ENCODE measurements around the gene EPHA8.

The EPHA8 gene

DNA sequence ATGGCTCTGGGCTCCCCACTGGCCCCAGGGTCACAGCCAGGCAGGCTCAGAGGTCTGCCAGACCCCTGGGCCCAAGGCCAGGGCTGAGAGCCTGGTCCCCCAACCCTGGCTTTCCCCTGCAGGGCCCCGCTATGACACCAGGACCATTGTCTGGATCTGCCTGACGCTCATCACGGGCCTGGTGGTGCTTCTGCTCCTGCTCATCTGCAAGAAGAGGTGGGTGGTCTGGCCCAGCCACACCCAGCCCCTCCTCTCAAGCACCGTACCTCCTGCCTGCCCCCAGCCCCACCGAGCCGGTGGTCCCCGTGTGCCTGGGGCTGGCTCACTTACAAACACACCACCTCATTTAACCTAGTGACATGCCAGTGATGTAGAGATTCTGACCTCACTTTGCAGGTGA lies 31.8 kb downstream of the EPHA8 start:
- DNase-seq, result no peak

DNA sequence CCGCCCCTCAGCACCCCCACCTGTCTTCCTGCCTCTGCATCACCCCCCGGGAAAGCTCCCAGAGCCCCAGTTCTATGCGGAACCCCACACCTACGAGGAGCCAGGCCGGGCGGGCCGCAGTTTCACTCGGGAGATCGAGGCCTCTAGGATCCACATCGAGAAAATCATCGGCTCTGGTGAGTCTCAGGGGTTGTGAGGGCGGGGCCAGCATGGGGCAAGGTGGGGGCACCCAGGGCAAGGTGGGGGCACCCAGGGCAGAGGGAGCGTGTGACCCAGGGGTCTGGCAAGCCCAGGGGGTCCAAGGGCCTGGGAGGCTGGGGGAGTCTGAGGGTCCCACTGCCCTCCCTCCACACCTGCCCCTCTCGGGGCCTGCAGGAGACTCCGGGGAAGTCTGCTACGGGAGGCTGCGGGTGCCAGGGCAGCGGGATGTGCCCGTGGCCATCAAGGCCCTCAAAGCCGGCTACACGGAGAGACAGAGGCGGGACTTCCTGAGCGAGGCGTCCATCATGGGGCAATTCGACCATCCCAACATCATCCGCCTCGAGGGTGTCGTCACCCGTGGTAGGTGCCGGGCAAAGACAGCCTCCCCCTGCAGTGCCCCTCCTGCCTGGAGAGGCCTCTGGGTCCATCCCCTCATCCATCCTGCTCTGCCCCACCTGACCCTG lies 34.1 kb downstream of the EPHA8 start:
- no peak for DNase-seq

DNA sequence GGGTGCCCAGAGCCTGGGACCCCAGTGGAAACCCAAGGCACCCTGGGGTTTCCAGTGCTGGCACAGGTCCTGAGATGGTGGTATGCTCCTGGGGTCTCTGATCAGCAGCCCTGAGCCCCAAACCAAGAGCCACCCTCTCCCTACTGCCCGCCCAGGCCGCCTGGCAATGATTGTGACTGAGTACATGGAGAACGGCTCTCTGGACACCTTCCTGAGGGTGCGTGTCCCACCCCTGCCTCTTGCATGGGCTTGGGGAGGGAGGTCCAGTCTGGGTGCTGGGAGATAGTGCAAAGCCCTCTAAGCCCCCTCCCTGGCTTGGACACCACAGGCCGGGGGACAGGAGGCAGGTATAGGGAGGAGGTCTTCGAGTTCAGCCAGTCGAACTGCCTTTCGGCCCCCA lies 34.7 kb downstream of the EPHA8 start:
- no peak for DNase-seq

DNA sequence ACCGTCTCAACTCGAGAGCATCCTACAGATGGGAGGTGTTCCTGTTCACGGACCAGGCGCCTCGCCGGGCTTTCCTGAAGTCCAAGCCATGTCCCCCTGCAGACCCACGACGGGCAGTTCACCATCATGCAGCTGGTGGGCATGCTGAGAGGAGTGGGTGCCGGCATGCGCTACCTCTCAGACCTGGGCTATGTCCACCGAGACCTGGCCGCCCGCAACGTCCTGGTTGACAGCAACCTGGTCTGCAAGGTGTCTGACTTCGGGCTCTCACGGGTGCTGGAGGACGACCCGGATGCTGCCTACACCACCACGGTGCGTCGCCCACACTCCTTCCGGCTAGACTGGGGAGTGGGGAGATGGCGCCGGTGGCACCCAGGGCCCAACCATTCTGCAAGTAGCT lies 35.4 kb downstream of the EPHA8 start:
- no peak for DNase-seq

DNA sequence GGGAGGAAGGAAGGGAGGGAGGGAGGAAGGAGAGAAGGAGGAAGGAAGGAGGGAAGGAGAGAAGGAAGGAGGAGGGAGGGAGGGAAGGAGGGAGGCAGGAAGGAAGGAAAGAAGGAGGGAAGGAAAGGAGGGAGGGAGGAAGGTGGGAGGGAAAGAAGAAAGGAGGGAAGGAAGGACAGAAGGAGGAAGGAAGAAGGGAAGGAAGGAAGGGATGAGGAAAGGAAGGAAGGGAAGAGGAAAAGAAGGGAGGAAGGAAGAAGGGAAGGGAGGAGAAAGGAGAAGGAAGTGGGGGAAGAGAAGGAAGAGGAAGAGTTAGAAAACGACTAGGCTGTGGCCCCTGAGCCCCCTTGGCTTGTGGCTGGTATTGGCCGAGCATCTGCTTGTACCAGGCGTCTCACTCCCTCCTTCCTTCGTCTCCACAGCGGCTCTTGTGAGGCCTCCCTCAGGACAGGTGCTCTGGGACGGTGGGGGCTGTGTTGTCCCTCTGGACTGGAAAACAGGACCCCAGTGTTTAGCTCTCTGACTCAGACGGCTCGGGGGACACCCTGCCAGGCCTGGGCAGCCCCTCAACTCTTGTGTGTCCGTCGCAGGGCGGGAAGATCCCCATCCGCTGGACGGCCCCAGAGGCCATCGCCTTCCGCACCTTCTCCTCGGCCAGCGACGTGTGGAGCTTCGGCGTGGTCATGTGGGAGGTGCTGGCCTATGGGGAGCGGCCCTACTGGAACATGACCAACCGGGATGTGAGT lies 37.0 kb downstream of the EPHA8 start:
- DNase-seq, result no peak

DNA sequence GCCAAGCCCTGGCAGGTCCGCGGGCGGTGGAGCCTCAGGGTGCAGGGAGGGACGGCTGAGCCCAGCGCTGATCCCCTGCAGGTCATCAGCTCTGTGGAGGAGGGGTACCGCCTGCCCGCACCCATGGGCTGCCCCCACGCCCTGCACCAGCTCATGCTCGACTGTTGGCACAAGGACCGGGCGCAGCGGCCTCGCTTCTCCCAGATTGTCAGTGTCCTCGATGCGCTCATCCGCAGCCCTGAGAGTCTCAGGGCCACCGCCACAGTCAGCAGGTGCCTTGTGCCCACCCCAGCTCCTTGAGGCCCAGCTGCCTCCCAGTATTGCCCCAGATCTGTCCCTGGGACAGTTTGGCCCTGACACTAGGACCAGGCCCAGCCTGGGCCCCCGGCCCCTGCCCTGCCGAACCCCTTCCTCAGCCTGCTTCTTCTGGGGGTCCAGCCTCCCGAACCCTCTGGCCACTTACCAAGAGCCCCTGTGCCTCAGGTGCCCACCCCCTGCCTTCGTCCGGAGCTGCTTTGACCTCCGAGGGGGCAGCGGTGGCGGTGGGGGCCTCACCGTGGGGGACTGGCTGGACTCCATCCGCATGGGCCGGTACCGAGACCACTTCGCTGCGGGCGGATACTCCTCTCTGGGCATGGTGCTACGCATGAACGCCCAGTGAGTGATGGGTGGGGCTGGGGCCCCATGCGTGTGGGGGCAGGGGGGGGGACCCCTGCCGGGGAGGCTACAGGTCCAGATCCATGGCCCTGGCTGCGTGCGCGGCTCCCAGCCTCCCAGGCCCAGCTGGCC lies 37.7 kb downstream of the EPHA8 start:
- DNase-seq, result no peak

DNA sequence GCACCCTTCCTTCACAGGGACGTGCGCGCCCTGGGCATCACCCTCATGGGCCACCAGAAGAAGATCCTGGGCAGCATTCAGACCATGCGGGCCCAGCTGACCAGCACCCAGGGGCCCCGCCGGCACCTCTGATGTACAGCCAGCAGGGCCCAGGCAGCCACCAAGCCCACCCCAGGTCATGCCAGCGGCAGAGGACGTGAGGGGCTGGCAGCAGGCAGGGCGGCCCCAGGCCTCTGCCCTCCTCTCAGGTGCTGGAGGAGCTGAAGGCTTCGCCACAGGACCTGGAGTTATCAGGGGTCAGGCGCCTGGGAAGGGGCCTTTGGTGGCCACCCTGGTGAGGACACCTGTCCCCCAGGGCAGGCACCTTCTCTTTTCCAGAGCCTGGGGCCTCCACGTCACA lies 38.3 kb downstream of the EPHA8 start:
- DNase-seq, result no peak

DNA sequence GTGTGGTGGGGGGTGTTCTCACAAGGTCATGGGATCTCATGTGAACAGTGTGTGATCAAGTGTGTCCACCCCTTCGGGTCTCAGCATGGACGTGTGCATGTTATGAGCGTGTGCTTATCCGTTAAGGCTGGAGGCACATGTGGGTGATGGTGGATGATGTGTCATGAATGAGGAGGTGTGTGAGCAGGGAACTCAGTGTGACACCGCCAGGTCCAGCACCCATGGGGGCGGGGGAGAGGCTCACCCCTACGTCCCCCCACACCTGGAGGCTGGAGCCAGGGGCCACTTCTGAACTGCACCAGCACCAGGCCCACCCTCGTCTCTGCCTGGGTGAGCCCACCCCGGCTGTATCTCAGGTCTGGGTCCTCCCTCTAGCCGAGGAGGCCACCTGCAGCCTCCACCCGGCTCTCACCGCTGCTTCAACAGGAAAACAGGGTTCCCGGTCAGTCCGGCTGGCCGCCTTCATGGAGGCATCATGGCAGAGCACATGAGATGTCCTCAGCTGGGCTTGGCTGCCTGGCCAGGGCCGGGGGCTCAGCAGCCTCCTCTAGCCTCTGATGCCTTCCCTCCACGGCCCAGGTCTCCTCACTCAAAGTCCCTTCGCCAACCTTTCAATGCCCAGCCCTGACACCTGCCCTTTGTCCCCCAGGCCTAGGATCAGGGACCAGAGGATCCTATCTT lies 38.9 kb downstream of the EPHA8 start:
- DNase-seq, result no peak

DNA sequence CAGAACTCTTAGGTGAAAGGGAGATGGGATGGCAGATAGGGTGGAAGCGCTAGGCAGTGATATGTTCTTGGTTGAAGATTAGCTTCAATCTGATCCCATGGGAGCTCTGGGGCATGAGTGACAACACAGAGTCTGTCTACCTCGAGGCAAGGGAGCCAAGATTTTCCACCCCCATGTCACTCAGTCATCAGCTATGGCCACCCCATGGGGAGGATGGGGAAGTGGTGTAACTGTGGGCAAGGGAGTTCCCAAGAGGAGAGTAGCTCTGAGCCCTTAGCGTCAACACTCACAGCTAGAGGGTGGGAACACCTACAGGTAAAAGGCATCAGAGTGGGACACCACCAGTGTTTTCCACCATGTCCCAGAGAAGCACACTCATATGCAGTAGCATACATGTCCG lies 42.9 kb downstream of the EPHA8 start:
- no peak for DNase-seq

DNA sequence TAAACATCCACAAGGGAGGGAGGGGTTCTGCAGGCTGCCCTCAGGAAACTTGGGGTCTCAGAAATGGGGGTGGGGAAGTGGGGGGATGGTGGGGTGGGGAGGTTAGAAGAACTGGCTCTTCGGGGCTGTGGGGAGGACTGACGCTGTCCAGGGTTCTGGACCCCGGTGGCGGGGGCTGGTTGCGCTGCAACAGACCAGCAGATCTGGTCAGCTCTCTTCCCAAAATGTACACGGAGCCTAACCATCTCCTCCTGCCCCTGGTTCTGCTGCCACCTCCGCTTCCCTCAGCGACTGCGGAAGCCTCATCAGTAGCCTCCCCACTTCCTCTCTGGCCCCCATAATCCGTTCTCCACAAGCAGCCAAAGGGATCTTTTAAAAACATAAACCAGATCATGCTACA lies 43.9 kb downstream of the EPHA8 start:
- no peak for DNase-seq

DNA sequence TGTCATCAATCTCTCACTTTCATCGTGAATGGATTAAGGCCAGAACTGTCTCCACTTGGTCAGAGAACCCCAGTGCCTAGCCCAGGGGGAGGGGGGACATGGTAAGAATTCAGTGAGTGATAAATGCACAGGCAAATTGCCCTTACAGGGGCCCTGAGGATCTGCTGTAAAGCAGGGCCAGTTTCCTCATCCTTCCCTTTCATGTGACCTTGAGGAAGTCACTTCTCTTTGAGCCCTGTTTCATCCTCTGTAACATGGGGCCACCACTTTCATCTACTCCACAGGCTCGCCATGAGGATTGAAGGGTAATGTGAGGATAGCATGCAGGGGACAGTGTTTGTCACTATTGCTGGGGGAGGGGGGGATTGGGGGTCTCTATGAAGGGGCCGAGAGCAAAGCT lies 45.1 kb downstream of the EPHA8 start:
- DNase-seq, result no peak

DNA sequence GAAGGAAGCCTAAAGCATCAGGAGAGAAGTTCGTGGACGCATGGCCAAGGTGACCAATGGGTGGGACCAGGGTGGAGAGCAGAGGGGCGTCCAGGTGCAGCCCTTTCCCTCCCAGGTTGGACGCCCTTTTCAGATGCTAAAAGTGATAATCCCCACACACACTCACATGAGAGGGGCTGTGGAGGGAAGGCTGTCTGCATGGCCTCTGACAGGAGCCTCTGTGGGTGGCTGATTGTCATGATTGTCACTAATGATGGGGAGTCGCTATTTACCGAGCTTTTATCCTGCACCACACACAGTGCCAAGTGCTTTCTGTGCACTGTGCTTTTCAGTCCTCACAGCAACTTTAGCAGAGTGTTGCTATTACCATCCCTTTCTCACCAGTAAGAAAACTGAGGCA lies 46.0 kb downstream of the EPHA8 start:
- no peak for DNase-seq

DNA sequence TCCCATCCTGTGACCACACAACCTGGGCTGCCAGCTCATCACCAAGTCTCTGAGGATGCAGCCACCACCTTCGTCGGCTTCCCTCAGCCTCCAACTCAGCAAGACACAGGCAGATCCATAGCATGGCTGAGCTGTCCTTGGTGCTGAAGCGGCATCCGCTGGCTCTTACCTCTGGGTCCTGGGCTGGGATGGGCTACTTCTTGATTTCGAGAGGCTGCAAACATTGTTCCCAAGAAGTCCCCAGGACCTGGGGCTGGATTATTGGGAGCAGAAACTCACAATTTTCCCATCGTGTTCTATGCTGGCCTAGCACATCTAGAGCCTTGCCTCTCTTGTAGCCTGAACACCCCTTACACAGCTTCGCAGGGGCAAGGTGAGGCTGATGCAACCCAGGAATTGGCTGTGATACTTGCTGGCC lies 48.2 kb downstream of the EPHA8 start:
- no peak for DNase-seq

DNA sequence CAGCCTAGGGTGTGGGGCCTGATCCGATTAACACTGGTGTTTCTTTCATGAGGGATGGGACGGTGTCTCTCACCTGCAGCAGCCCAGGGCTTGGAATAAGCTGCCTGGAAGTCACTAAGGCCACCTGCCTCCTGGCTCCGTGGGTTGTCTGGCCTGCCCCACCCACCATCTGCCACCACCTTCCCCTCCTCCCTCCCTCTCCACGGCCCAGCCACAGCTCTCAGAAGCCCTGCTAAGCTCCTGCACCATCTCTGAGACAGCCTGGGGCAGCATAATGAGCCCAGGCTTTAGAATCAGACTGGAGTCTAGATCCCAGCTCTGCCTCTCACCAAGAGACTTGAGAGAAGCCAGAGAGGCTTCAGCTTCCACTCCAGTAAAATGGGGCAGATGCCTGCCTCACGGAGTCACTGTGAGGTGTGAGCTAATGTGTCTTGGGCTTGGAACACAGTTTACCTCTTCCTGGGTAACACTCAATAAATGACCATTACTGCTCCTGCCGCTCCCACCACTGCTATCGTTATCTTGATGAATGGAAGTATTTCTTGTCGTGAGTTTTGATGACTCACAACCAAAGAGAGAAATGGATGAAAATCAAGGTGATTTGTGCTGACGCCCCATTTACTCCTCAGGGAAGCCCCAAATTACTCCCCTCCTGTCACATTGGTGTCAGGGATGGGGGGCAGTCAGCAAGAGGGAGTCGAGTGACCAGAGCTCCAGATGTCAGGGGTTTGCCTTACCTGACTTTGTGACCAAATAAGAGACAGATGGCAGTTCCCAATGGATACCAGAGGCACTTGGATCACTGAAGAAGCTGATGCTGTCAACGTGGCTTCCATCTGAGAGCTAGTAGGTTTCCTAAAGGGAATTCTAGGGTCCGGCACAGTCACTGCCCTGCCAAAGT lies 49.6 kb downstream of the EPHA8 start:
- no peak for DNase-seq

DNA sequence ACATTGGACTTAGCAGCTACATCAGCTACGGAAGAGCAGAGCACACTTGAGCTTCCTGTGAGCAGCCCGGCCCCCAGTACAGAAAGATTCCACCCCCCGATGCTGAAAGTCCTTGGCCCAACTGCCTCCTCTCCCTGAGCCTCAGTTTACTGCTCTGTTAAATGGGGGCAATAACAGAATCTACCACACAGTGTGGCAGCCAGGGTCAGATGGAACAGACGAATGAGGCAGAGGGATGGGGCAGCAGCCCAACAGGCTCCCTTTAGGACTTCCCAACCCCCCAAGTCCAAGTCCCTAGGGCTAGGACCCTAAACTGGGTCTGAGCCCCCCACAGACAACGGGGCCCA lies 50.3 kb downstream of the EPHA8 start:
- DNase-seq, result no peak

DNA sequence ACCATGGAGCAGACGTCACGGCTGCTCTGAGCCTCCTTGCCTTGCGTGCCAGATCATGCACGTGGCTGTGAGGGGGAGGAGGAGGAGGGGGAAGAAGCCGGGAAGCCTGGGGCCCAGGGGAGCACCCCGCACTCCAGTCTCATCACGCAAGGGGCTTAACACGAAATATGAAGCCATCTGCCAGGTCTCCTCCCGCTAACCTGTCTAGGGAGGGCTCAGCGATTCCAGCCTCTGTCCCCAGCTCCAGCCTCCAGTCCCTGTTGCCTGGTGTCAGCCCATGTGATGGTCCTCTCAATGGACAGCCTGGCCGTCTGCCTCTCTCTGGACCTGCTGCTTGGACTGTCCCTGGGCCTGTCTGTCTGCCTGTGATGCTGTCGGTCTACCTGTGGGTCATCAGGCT lies 50.7 kb downstream of the EPHA8 start:
- no peak for DNase-seq

DNA sequence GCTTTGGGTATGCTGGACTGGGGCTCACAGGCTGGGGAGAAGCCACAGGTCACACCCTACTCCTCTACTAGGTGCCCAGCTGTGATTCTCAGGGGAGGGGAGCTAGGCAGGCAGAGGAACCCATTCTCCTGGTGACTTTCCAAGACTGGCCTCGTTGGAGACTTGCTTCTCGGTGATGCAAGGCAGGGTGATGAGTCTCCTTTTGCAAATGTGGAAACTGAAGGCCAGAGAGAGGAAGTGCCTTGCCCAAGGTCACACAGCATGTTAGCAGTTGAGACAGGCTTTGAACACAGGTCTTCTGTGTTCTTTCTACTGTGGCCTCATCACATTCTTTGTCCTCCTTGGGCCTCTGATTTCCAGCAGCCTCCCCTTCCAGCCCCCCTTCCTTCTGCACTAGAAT lies 52.6 kb downstream of the EPHA8 start:
- no peak for DNase-seq

DNA sequence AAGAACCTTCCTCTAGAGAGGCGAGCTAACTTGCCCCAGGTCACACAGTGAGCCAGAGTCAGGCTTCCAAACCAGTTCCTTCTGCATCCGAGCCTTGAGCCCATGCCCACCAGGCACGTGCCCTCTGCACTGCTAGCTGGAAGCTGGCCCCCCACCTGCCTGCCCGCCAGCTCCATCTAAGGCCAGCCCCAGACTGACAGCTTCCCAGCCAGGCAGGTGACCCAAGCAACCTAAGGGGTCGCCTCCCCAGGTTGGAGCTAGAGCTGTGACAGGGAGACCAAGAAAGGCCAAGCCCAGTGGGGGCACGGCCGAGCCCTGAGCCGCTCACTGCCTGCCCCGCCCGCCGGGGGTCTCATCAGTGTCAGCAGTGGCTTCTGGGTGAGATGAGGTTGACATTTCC lies 53.3 kb downstream of the EPHA8 start:
- no peak for DNase-seq

DNA sequence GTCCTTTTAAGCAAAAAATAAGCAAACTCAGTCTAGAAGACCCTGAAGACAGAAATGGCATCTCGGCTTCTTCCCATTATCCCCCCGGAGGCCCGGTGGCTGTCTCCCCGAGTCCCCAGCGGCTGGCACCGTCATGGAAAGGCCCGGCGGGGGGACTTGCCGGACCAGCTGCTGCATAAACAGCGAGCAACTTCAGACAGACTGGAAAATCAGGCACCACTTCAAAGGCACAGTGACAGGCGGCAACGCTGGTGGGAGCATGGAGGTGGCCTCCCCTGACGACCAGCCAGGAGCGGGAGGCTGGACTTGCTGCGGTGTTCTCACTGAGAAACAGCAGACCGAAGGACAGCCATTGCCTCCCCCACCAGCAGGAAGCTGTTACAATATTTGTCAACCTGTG lies 54.8 kb downstream of the EPHA8 start:
- DNase-seq, result no peak

DNA sequence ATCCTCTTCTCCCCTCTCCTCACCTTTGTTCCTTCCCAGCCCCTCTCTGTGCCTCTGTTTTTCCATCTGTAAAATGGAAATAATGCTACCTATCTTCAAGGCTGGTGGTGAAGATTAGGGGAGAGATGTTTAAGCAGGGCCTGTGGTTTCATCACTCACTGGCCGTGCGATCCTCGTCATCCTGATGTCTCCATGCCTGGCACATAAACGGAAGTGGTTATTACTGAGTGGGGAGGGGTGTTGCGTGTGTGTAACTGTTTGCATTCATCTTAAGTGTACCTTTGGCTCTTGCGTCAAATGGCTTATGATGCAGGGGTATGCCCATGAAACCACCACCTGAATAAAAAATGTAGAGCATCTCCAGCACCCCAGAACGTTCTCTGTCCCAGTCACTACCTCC lies 56.0 kb downstream of the EPHA8 start:
- DNase-seq, result no peak

DNA sequence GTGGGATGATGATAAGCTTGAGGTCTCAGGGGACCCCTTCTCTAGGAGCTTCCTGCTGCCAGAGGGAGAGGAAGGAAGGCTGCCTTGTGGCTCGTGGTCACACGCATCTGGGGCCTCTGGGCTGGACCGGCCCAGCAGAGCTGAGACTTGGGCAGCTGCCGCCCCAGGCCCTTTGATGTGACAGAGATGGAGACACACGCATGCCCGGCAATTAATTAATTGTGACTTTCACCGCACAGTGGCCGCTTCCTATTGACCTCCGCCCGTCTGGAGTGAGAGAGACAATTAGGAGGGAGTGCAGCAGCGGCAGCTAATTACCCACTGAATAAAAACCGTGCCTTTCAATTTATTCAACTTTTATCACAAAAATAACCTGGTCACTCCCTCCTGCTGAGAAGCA lies 56.5 kb downstream of the EPHA8 start:
- DNase-seq, result no peak

DNA sequence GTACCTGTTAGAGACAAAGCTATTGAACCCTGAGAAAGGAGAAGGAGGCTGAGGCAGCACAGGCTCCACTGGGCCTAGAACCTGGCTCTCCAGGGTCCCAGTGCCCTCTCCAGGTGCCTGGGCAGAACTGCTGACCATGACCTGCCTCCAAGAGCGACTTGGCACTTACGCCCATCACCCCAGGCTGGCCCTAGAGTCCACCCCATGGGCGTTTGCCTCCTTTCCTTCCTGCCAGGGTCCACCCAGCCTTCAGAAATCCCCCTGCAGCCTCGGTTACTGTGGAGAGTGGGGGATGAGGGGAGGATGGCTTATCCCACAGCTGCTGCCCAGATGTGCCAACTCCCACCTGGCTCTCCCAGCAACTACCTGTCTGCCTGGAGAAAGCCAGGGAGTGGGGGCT lies 58.5 kb downstream of the EPHA8 start:
- no peak for DNase-seq
